H1 (cell line): ENCODE results near the gene SCN2A. TPM values are rescaled to one million over a fixed set of nuclear protein-coding genes. Genes with fewer than 3 reads are reported as not detected.
"Not testable (repeated sequence)": the region's sequence is repeated elsewhere in the genome, so short reads cannot be mapped to it uniquely, and the experiment has no call there.

ENCODE experiments used
- CTCF ChIA-PET: fragments of 300-600 bp; sonication (Branson Sonifier 250); formaldehyde crosslinking; loops from one replicate; lab custom pipeline; 2021; ENCODE audit not compliant: partially characterized antibody; lab: Charles Lee
- POLR2A ChIA-PET: fragments of 300-600 bp; sonication (Branson Sonifier 250); formaldehyde crosslinking; loops from one replicate; lab custom pipeline; 2021; ENCODE audit warnings: inconsistent platforms; ENCODE audit not compliant: partially characterized antibody; lab: Charles Lee
- DNase-seq, 2 experiments: peaks; one replicate each; pipeline versions ENCODE4 v3.0.0 to v3.0.0-alpha.2; 2010 to 2022; ENCODE audit warnings: low spot score in 2 of 2, low read depth in 1 of 2, mixed read lengths in 1 of 2
- FAIRE-seq: peaks from 2 replicates; lab custom pipeline; 2011; peaks lifted over from hg19 to GRCh38; lab: Jason Lieb, UNC
- H2AFZ ChIP-seq: 2 replicates; pipeline ENCODE4 v1.8.1; 2012; ENCODE audit warnings: low read length, inconsistent platforms
- H2AK5ac ChIP-seq: 2 replicates; pipeline ENCODE4 v1.6.1; 2013; ENCODE audit warnings: low read depth, low read length
- H2BK120ac ChIP-seq: replicated peaks from 2 replicates; pipeline ENCODE3; 2013; ENCODE audit warnings: low read depth, low read length, inconsistent platforms
- H2BK12ac ChIP-seq: 2 replicates; pipeline ENCODE4 v1.6.1; 2013; ENCODE audit warnings: low read depth, low read length
- H2BK15ac ChIP-seq: 2 replicates; pipeline ENCODE4 v1.6.1; 2013; ENCODE audit warnings: low read length
- H2BK20ac ChIP-seq: 2 replicates; pipeline ENCODE4 v1.6.1; 2013; ENCODE audit warnings: low read length
- H2BK5ac ChIP-seq: 2 replicates; pipeline ENCODE4 v1.6.1; 2013; ENCODE audit warnings: low read depth, low read length
- H3K14ac ChIP-seq: 2 replicates; pipeline ENCODE4 v1.6.1; 2013; ENCODE audit warnings: inconsistent platforms; ENCODE audit not compliant: insufficient read length
- H3K18ac ChIP-seq: 2 replicates; pipeline ENCODE4 v1.6.1; 2013; ENCODE audit warnings: low read length; ENCODE audit errors: extremely low read depth
- H3K23ac ChIP-seq: 2 replicates; pipeline ENCODE4 v1.6.1; 2013; ENCODE audit warnings: inconsistent platforms; ENCODE audit not compliant: insufficient read length
- H3K23me2 ChIP-seq: 2 replicates; pipeline ENCODE4 v1.6.1; 2013; ENCODE audit warnings: low read depth, low read length
- H3K27ac ChIP-seq: 2 replicates; pipeline ENCODE4 v1.6.1; 2011; ENCODE audit warnings: low read depth, low read length, inconsistent platforms
- H3K27me3 ChIP-seq, 4 experiments: replicated peaks in 1 of 4; 1 replicate in 1 of 4; 2 replicates in 3 of 4; pipeline versions ENCODE4 v1.6.1 to v1.8.1; 2011 to 2013; ENCODE audit warnings: low read length in 3 of 4, mild to moderate bottlenecking in 3 of 4, inconsistent platforms in 2 of 4, mixed read lengths in 2 of 4, moderate library complexity in 1 of 4; ENCODE audit not compliant: control insufficient read depth in 3 of 4, insufficient read depth in 3 of 4; ENCODE audit errors: extremely low read depth in 1 of 4
- H3K36me3 ChIP-seq, 4 experiments: 2 replicates each; pipeline versions ENCODE4 v1.6.1 to v1.8.1; 2011 to 2013; ENCODE audit warnings: mild to moderate bottlenecking in 4 of 4, low read length in 3 of 4, moderate library complexity in 2 of 4, control low read depth in 1 of 4, inconsistent platforms in 1 of 4; ENCODE audit not compliant: insufficient read depth in 4 of 4, control insufficient read depth in 2 of 4
- H3K4ac ChIP-seq: replicated peaks from 2 replicates; pipeline ENCODE3; 2013; ENCODE audit warnings: low read length, low read depth, mixed read lengths, inconsistent platforms; ENCODE audit not compliant: insufficient read length
- H3K4me1 ChIP-seq, 4 experiments: replicated peaks in 1 of 4; 1 replicate in 1 of 4; 2 replicates in 3 of 4; pipeline versions ENCODE4 v1.6.1 to v1.8.1; 2011 to 2013; ENCODE audit warnings: low read length in 3 of 4, inconsistent platforms in 2 of 4, mixed read lengths in 1 of 4; ENCODE audit not compliant: insufficient read depth in 4 of 4, control insufficient read depth in 3 of 4
- H3K4me2 ChIP-seq, 2 experiments: 2 replicates each; pipeline versions ENCODE4 v1.6.1 to v1.8.1; 2011 to 2013; ENCODE audit warnings: low read depth in 2 of 2, low read length in 2 of 2, control low read depth in 1 of 2, inconsistent platforms in 1 of 2, mild to moderate bottlenecking in 1 of 2; ENCODE audit not compliant: insufficient read depth in 1 of 2
- H3K4me3 ChIP-seq, 4 experiments: fragments of 200-600, 300-600 bp in 1 of 4; sonication (generic), shearing (Covaris generic), sonication (Bioruptor Twin) in 1 of 4; 2 replicates each; pipeline versions ENCODE4 v1.5.1 to v1.8.1; 2011 to 2016; ENCODE audit warnings: low read length in 4 of 4, low read depth in 3 of 4, control low read depth in 2 of 4, inconsistent platforms in 2 of 4, mild to moderate bottlenecking in 2 of 4, mixed read lengths in 1 of 4, moderate library complexity in 1 of 4; ENCODE audit not compliant: insufficient read depth in 2 of 4; ENCODE audit errors: extremely low read depth in 1 of 4
- H3K56ac ChIP-seq: replicated peaks from 2 replicates; pipeline ENCODE3; 2013; ENCODE audit warnings: low read depth, mild to moderate bottlenecking, mixed read lengths, low read length, inconsistent platforms; ENCODE audit not compliant: insufficient read length
- H3K79me1 ChIP-seq: 2 replicates; pipeline ENCODE4 v1.6.1; 2013; ENCODE audit warnings: low read depth, low read length, control low read depth
- H3K79me2 ChIP-seq, 2 experiments: 2 replicates each; pipeline versions ENCODE4 v1.6.1 to v1.8.1; 2012 to 2013; ENCODE audit warnings: low read length in 2 of 2, mild to moderate bottlenecking in 2 of 2, inconsistent platforms in 1 of 2; ENCODE audit not compliant: insufficient read depth in 2 of 2, control insufficient read depth in 1 of 2
- H3K9ac ChIP-seq, 4 experiments: replicated peaks in 1 of 4; 1 replicate in 1 of 4; 2 replicates in 3 of 4; pipeline versions ENCODE4 v1.6.1 to v1.8.1; 2011 to 2013; ENCODE audit warnings: low read depth in 3 of 4, low read length in 3 of 4, control low read depth in 2 of 4, mild to moderate bottlenecking in 2 of 4, moderate library complexity in 2 of 4, inconsistent platforms in 1 of 4; ENCODE audit errors: extremely low read depth in 1 of 4
- H3K9me3 ChIP-seq, 2 experiments: 2 replicates each; pipeline versions ENCODE4 v1.6.1 to v1.8.1; 2012 to 2013; ENCODE audit warnings: mild to moderate bottlenecking in 2 of 2, moderate library complexity in 2 of 2, control low read depth in 1 of 2, inconsistent platforms in 1 of 2, low read depth in 1 of 2, low read length in 1 of 2, mixed read lengths in 1 of 2; ENCODE audit not compliant: insufficient read depth in 2 of 2
- H4K20me1 ChIP-seq, 2 experiments: replicated peaks in 1 of 2; 2 replicates each; pipeline versions ENCODE3 to v1.8.1; 2011 to 2013; ENCODE audit warnings: inconsistent platforms in 2 of 2, low read length in 2 of 2, mild to moderate bottlenecking in 1 of 2; ENCODE audit not compliant: insufficient read depth in 2 of 2, control insufficient read depth in 1 of 2
- H4K5ac ChIP-seq: 2 replicates; pipeline ENCODE4 v1.6.1; 2013; ENCODE audit warnings: low read length, low read depth, mixed read lengths, inconsistent platforms; ENCODE audit not compliant: insufficient read length
- H4K8ac ChIP-seq: 2 replicates; pipeline ENCODE4 v1.8.0; 2013; ENCODE audit warnings: mild to moderate bottlenecking, moderate library complexity, low read length, inconsistent platforms; ENCODE audit not compliant: insufficient read depth; ENCODE audit errors: extremely low read depth
- H4K91ac ChIP-seq: replicated peaks from 2 replicates; pipeline ENCODE3; 2013; ENCODE audit warnings: low read length, mixed read lengths, inconsistent platforms; ENCODE audit not compliant: insufficient read length
- WGBS, 2 experiments: shearing (Covaris generic) in 1 of 2; methylation state at CpG; one replicate each; pipeline versions ENCODE4 v1.1.6 to v1.1.7; 2013 to 2015; ENCODE audit warnings: low lambda C conversion rate in 2 of 2, mixed read lengths in 2 of 2, inconsistent platforms in 1 of 2, low coverage in 1 of 2, missing lambda C conversion rate in 1 of 2; ENCODE audit not compliant: insufficient replicate concordance in 2 of 2, insufficient coverage in 1 of 2, insufficient read length in 1 of 2; ENCODE audit errors: extremely low coverage in 1 of 2, missing lambda C conversion rate in 1 of 2; 5-methylcytosine and 5-hydroxymethylcytosine counted together
- polyA plus RNA-seq, 7 experiments: library from polyadenylated mRNA; depleted of rRNA in 3 of 7; stranded (reverse) in 5 of 7; unstranded in 2 of 7; fragments of >200 nt in 5 of 7; fragments of 200-250 nt in 2 of 7; gene quantifications; 1 replicate in 5 of 7; 2 replicates in 1 of 7; 4 replicates in 1 of 7; pipeline versions ENCODE4 v1.2.1 to v1.2.3, GENCODE V29; 2011 to 2013; ENCODE audit warnings: missing spikeins in 2 of 7, mixed read lengths in 2 of 7
- total RNA-seq: library from RNA; stranded (reverse); fragmentation: NEBNext Ultra II Directional; extraction: Animal tissue kit (Norgen Biotek cat#: 25700); gene quantifications from 2 replicates; pipeline ENCODE4 v1.2.1, GENCODE V29; 2021

The SCN2A gene
- total and polyA plus RNA-seq, 2 of the 8 experiments (the other 6 are each of a cell fraction or from before 2014, with no cell fraction given): 0.18 to 1.1 TPM

DNA sequence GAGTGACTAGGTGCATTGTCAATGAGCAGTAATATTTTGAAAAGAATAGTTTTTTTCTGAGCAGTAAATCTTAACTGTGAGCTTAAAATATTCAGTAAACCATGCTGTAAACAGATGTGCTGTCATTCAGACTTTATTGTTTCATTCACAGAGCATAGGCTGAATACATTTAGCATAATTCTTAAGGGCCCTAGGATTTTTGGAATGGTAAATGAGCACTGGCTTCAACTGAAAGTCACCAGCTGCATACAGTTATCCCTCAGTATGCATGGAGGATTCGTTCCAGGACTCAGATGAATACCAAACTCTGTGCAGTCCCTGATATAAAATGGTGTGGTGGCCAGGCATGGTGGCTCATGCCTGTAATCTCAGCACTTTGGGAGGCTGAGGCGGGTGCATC lies 21.1 kb downstream of the SCN2A start:
- not testable (repeated sequence) for H3K23me2 ChIP-seq, H2BK20ac ChIP-seq, FAIRE-seq, DNase-seq, H3K14ac ChIP-seq, H2BK12ac ChIP-seq, H3K79me2 ChIP-seq, H3K4ac ChIP-seq, H2AK5ac ChIP-seq, H3K27ac ChIP-seq, H2BK120ac ChIP-seq, H3K9me3 ChIP-seq, H3K18ac ChIP-seq, H4K20me1 ChIP-seq, H2BK5ac ChIP-seq, H3K9ac ChIP-seq, H2BK15ac ChIP-seq, H3K23ac ChIP-seq, H4K8ac ChIP-seq, H2AFZ ChIP-seq, H3K4me2 ChIP-seq, H3K4me3 ChIP-seq, H4K5ac ChIP-seq, H3K36me3 ChIP-seq, H4K91ac ChIP-seq, H3K4me1 ChIP-seq, H3K56ac ChIP-seq, H3K79me1 ChIP-seq, H3K27me3 ChIP-seq
- ChIA-PET CTCF (interaction anchor here (0.6 kb wide), 1 partner anchor 23 kb away, joined by 3 read pairs; no protein-coding TSS in a partner anchor), POLR2A (interaction anchor here (0.6 kb wide), 1 partner anchor 58 kb away, joined by 3 read pairs; no protein-coding TSS in a partner anchor)
- WGBS, 2 experiments: 87% methylated on average over 2 of the region's 2 CpGs; no CpG with 5 or more reads in 1 of the 2 experiments
